ENCODE measurements around the gene TAGLN2. TPM values are rescaled to one million over a fixed set of nuclear protein-coding genes. Genes with fewer than 3 reads are reported as not detected.

TAGLN2 gene
- total and polyA plus RNA-seq, 9 of the 15 experiments (the other 6 are each of a cell fraction or from before 2014, with no cell fraction given), result 192 to 683 (median 455) TPM

DNA sequence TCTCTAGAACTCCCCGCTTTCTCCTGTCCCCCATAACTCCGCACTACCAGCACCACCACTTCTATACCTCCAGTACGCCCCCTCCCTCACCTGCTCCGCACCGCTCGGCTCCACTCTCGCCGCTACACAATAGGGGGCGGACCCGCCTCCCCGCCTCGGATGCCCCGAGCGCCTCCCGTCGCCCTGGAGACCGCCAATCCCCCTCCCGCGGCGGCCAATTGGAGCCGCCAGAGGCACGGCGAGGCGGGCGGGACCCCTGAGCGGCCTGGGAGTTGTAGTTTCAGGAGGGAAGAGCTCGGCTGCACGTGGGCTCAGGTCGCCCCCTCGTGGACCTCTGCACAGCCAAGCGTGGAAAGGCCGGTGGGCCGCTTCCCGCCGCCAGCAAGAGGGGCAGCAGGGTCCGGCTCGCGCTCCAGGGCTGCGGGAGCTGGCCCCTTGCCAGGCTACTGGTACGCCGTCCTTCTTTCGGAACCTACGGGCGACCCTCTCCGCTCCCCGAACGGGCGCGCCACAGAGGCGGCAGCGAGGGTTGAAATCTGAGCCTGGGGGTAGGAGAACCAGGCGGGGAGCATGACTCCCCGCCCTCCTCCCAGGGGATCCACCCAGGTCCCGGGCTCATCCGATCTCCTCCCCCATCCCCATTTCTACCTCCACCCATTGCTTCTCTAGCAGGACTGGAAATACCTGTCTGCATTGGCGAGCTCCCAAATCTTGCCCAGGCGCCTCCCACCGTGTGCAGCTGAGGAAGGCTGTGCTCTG is 20.4 kb upstream of the TAGLN2 start, which contains the start of gene IGSF9 (continued):
- TF ChIP-seq, protein P1, sequence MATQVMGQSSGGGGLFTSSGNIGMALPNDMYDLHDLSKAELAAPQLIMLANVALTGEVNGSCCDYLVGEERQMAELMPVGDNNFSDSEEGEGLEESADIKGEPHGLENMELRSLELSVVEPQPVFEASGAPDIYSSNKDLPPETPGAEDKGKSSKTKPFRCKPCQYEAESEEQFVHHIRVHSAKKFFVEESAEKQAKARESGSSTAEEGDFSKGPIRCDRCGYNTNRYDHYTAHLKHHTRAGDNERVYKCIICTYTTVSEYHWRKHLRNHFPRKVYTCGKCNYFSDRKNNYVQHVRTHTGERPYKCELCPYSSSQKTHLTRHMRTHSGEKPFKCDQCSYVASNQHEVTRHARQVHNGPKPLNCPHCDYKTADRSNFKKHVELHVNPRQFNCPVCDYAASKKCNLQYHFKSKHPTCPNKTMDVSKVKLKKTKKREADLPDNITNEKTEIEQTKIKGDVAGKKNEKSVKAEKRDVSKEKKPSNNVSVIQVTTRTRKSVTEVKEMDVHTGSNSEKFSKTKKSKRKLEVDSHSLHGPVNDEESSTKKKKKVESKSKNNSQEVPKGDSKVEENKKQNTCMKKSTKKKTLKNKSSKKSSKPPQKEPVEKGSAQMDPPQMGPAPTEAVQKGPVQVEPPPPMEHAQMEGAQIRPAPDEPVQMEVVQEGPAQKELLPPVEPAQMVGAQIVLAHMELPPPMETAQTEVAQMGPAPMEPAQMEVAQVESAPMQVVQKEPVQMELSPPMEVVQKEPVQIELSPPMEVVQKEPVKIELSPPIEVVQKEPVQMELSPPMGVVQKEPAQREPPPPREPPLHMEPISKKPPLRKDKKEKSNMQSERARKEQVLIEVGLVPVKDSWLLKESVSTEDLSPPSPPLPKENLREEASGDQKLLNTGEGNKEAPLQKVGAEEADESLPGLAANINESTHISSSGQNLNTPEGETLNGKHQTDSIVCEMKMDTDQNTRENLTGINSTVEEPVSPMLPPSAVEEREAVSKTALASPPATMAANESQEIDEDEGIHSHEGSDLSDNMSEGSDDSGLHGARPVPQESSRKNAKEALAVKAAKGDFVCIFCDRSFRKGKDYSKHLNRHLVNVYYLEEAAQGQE (IDR thresholded peaks at IDR 0.05; ENCODE audit: borderline replicate concordance), result peak; percentile 61
- TF ChIP-seq, protein P1 (CRISPR knock-in tag; IDR thresholded peaks at IDR 0.05; ENCODE audit: low read depth), result 0 out of 2 replicates have a peak, but pooled peaks have one; percentile 56
- TF ChIP-seq, protein P2, sequence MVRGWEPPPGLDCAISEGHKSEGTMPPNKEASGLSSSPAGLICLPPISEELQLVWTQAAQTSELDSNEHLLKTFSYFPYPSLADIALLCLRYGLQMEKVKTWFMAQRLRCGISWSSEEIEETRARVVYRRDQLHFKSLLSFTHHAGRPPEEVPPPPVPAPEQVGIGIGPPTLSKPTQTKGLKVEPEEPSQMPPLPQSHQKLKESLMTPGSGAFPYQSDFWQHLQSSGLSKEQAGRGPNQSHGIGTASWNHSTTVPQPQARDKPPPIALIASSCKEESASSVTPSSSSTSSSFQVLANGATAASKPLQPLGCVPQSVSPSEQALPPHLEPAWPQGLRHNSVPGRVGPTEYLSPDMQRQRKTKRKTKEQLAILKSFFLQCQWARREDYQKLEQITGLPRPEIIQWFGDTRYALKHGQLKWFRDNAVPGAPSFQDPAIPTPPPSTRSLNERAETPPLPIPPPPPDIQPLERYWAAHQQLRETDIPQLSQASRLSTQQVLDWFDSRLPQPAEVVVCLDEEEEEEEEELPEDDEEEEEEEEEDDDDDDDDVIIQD (CRISPR knock-in tag; IDR thresholded peaks at IDR 0.05), result no peak
- TF ChIP-seq ZNF584 (CRISPR knock-in tag; IDR thresholded peaks at IDR 0.05; ENCODE audit: low read depth), result no peak
- TF ChIP-seq ZBTB7A (IDR thresholded peaks at IDR 0.05; ENCODE audit: borderline replicate concordance, control insufficient read depth, low read depth, low read length), result peak; percentile 72; the same call in 1 of the 2 replicates
- no peak; the same call in 1 of the 2 replicates for TF ChIP-seq ZBTB17 (CRISPR knock-in tag; IDR thresholded peaks at IDR 0.05)
- no peak for TF ChIP-seq TRIM24 (IDR thresholded peaks at IDR 0.05)
- TF ChIP-seq, protein P3, sequence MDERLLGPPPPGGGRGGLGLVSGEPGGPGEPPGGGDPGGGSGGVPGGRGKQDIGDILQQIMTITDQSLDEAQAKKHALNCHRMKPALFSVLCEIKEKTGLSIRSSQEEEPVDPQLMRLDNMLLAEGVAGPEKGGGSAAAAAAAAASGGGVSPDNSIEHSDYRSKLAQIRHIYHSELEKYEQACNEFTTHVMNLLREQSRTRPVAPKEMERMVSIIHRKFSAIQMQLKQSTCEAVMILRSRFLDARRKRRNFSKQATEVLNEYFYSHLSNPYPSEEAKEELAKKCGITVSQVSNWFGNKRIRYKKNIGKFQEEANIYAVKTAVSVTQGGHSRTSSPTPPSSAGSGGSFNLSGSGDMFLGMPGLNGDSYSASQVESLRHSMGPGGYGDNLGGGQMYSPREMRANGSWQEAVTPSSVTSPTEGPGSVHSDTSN (CRISPR knock-in tag; IDR thresholded peaks at IDR 0.05; ENCODE audit: low read depth), result no peak
- TF ChIP-seq, protein P3 (tag; conservative IDR thresholded peaks at IDR 0.05; ENCODE audit: low read depth), result peak; percentile 32; the same call in 1 of the 2 replicates
- TF ChIP-seq GATA2 (CRISPR knock-in tag; IDR thresholded peaks at IDR 0.05), result no peak
- TF ChIP-seq PCBP1 (IDR thresholded peaks at IDR 0.05; ENCODE audit: low read depth, low read length, poor library complexity, severe bottlenecking), result peak; percentile 54
- TF ChIP-seq PHTF2 (CRISPR knock-in tag; IDR thresholded peaks at IDR 0.05), result no peak
- peak; percentile 79 for TF ChIP-seq CREM (IDR thresholded peaks at IDR 0.05; ENCODE audit: low read depth)
- TF ChIP-seq WHSC1 (IDR thresholded peaks at IDR 0.05; ENCODE audit: low read length), result no peak
